K562 (cell line): ENCODE measurements around the gene RARS1. TPM values are rescaled to one million over a fixed set of nuclear protein-coding genes. Genes with fewer than 3 reads are reported as not detected.
A peak's percentile ranks its signal among the peaks of the same experiment; 100 is the strongest.

Experiments
- ATF1 ChIP-seq, 2 experiments: fragments of 450-650 bp in 1 of 2; IDR thresholded peaks; 2 replicates each; pipeline ENCODE4 v1.6.1; 2016; ENCODE audit warnings: missing compliant biosample characterization in 1 of 2, missing genetic modification characterization in 1 of 2
- BCL6 ChIP-seq: fragments of 250-450 bp; sonication (Bioruptor Pico); IDR thresholded peaks from 2 replicates; pipeline ENCODE4 v1.4.0; 2020
- C11orf30 ChIP-seq: fragments of 450-650 bp; IDR thresholded peaks from 2 replicates; pipeline ENCODE4 v1.6.1; 2016; ENCODE audit warnings: low read depth, mild to moderate bottlenecking
- CCAR2 ChIP-seq: fragments of 200-400 bp; formaldehyde crosslinking; IDR thresholded peaks from 2 replicates; pipeline ENCODE4 v1.6.1; 2017; ENCODE audit warnings: mild to moderate bottlenecking, low read depth, low read length
- ETV1 ChIP-seq: fragments of 450-650 bp; conservative IDR thresholded peaks from 2 replicates; pipeline ENCODE4 v1.6.1; 2016; ENCODE audit warnings: missing genetic modification characterization, control low read depth, low read depth, missing compliant biosample characterization
- ETV5 ChIP-seq: sonication (generic); formaldehyde crosslinking; IDR thresholded peaks from 2 replicates; pipeline ENCODE4 v1.4.0; 2020; ENCODE audit warnings: low read depth, mild to moderate bottlenecking, missing genetic modification reagents
- MEIS2 ChIP-seq: fragments of 450-650 bp; IDR thresholded peaks from 2 replicates; pipeline ENCODE4 v1.6.1; 2014; ENCODE audit warnings: mild to moderate bottlenecking; ENCODE audit not compliant: partially characterized antibody
- SMC3 ChIP-seq: conservative IDR thresholded peaks from 2 replicates; pipeline ENCODE4 v1.6.1; 2011; ENCODE audit warnings: low read depth, low read length, improper control_type of control experiment; ENCODE audit not compliant: insufficient read depth
- TOE1 ChIP-seq, 2 experiments: fragments of 450-650 bp in 1 of 2; sonication (generic) in 1 of 2; formaldehyde crosslinking in 1 of 2; IDR thresholded peaks; 2 replicates each; pipeline versions ENCODE4 v1.7.1 to v1.8.0; 2016 to 2022; ENCODE audit warnings: borderline replicate concordance in 2 of 2, mild to moderate bottlenecking in 2 of 2, antibody characterized with exemption in 1 of 2, inconsistent platforms in 1 of 2, low read depth in 1 of 2, missing genetic modification reagents in 1 of 2, moderate library complexity in 1 of 2
- ZNF263 ChIP-seq: sonication (generic); formaldehyde crosslinking; IDR thresholded peaks from 2 replicates; pipeline ENCODE4 v1.8.0; 2022; ENCODE audit warnings: mild to moderate bottlenecking, missing genetic modification reagents, borderline replicate concordance
- polyA plus RNA-seq, 8 experiments: library from polyadenylated mRNA; depleted of rRNA in 4 of 8; stranded (reverse) in 5 of 8; unstranded in 3 of 8; fragments of >200 nt; fragmentation: Nextera tagmentation in 2 of 8; fragmentation: Illumina TruSeq in 1 of 8; extraction: Ambion mirVana in 2 of 8; extraction: Trizol in 1 of 8; gene quantifications; 2 replicates each; pipeline versions ENCODE4 v1.2.1 to v1.2.3, GENCODE V29; 2011 to 2014; ENCODE audit warnings: inconsistent platforms in 1 of 8, missing spikeins in 1 of 8
- total RNA-seq, 7 experiments: library from RNA; depleted of rRNA in 6 of 7; stranded (reverse); fragments of >200 nt in 6 of 7; fragmentation: Illumina TruSeq in 2 of 7; extraction: Trizol in 2 of 7; gene quantifications; 2 replicates each; pipeline versions ENCODE4 v1.2.1 to v1.2.3, GENCODE V29; 2011 to 2021; ENCODE audit warnings: low replicate concordance in 1 of 7
- TF ChIP-seq, protein P1 (sequence below): sonication (generic); IDR thresholded peaks from 2 replicates; pipeline ENCODE4 v1.6.1; 2016
- TF ChIP-seq, protein P2 (sequence below): fragments of 250-450 bp; sonication (Bioruptor Pico); IDR thresholded peaks from 2 replicates; pipeline ENCODE4 v1.5.0; 2022; ENCODE audit warnings: mild to moderate bottlenecking
- TF ChIP-seq, protein P3 (sequence below): fragments of 450-650 bp; IDR thresholded peaks from 2 replicates; pipeline ENCODE4 v1.6.1; 2018; ENCODE audit warnings: mild to moderate bottlenecking, low read depth; ENCODE audit not compliant: partially characterized antibody
- TF ChIP-seq, protein P4 (sequence below): fragments of 450-650 bp; formaldehyde crosslinking; IDR thresholded peaks from 2 replicates; pipeline ENCODE4 v1.4.0; 2020; ENCODE audit warnings: mild to moderate bottlenecking, moderate library complexity
- TF ChIP-seq, protein P5 (sequence below), 2 experiments: IDR thresholded peaks; 2 replicates each; pipeline ENCODE4 v1.6.1; 2012; ENCODE audit warnings: improper control_type of control experiment in 2 of 2, low read depth in 2 of 2, low read length in 2 of 2, borderline replicate concordance in 1 of 2

RARS1 gene
- total and polyA plus RNA-seq, 9 of the 15 experiments (the other 6 are each of a cell fraction or from before 2014, with no cell fraction given), result 109 to 196 (median 139) TPM

DNA sequence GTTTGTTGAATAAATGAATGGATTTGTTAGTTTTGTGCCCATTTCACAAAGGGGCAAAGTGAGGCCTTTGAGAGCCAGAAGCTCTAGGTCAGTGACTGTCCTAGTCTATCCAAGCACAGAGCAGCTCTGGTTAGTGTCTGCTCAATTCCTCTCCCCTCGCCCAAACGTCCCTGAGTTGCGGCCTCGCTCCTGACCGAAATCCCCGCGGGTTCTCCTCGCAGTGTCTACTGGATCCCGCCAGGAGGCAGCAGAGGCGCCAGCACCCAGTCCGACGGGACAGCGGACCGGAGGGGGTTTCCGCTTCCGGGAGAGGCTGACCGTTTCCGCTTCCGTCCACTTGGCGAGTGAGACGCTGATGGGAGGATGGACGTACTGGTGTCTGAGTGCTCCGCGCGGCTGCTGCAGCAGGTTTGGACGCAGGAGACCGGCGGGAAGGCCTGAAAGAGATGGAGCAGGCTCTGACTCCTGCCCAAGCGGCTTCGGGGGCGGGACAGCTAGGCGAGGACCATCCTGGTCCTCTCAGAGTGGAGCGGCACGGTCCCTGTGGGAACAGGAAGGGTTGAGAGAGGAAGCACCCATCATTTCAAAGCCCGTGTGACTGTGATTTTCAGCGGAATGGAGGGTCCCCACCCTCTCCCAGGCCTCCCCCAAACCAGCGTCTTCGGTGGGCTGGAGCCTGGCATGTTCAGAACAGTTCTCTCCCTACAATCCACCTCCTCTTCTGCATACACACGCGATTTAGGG is at the start of gene RARS1 (continued):
- peak; percentile 50; the same call in 1 of the 2 replicates for TF ChIP-seq TOE1 (IDR thresholded peaks at IDR 0.05; ENCODE audit: borderline replicate concordance)
- TF ChIP-seq TOE1 (CRISPR knock-in tag; IDR thresholded peaks at IDR 0.05; ENCODE audit: borderline replicate concordance, low read depth), result no peak
- TF ChIP-seq MEIS2, result peak; percentile 56
- TF ChIP-seq ETV5, result peak; percentile 66; the same call in 1 of the 2 replicates
- TF ChIP-seq, protein P1, sequence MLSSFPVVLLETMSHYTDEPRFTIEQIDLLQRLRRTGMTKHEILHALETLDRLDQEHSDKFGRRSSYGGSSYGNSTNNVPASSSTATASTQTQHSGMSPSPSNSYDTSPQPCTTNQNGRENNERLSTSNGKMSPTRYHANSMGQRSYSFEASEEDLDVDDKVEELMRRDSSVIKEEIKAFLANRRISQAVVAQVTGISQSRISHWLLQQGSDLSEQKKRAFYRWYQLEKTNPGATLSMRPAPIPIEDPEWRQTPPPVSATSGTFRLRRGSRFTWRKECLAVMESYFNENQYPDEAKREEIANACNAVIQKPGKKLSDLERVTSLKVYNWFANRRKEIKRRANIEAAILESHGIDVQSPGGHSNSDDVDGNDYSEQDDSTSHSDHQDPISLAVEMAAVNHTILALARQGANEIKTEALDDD, result no peak
- peak; percentile 68; the same call in 1 of the 2 replicates for TF ChIP-seq SMC3
- TF ChIP-seq ETV1, result peak; percentile 34; the same call in 1 of the 2 replicates
- TF ChIP-seq, protein P2, sequence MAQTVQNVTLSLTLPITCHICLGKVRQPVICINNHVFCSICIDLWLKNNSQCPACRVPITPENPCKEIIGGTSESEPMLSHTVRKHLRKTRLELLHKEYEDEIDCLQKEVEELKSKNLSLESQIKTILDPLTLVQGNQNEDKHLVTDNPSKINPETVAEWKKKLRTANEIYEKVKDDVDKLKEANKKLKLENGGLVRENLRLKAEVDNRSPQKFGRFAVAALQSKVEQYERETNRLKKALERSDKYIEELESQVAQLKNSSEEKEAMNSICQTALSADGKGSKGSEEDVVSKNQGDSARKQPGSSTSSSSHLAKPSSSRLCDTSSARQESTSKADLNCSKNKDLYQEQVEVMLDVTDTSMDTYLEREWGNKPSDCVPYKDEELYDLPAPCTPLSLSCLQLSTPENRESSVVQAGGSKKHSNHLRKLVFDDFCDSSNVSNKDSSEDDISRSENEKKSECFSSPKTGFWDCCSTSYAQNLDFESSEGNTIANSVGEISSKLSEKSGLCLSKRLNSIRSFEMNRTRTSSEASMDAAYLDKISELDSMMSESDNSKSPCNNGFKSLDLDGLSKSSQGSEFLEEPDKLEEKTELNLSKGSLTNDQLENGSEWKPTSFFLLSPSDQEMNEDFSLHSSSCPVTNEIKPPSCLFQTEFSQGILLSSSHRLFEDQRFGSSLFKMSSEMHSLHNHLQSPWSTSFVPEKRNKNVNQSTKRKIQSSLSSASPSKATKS (CRISPR knock-in tag), result no peak
- no peak for TF ChIP-seq ATF1 (CRISPR knock-in tag; IDR thresholded peaks at IDR 0.05)
- peak; percentile 70 for TF ChIP-seq ATF1 (tag; IDR thresholded peaks at IDR 0.05)
- TF ChIP-seq, protein P3, sequence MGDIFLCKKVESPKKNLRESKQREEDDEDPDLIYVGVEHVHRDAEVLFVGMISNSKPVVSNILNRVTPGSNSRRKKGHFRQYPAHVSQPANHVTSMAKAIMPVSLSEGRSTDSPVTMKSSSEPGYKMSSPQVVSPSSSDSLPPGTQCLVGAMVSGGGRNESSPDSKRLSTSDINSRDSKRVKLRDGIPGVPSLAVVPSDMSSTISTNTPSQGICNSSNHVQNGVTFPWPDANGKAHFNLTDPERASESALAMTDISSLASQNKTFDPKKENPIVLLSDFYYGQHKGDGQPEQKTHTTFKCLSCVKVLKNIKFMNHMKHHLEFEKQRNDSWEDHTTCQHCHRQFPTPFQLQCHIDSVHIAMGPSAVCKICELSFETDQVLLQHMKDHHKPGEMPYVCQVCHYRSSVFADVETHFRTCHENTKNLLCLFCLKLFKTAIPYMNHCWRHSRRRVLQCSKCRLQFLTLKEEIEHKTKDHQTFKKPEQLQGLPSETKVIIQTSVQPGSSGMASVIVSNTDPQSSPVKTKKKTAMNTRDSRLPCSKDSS, result no peak
- TF ChIP-seq, protein P4, sequence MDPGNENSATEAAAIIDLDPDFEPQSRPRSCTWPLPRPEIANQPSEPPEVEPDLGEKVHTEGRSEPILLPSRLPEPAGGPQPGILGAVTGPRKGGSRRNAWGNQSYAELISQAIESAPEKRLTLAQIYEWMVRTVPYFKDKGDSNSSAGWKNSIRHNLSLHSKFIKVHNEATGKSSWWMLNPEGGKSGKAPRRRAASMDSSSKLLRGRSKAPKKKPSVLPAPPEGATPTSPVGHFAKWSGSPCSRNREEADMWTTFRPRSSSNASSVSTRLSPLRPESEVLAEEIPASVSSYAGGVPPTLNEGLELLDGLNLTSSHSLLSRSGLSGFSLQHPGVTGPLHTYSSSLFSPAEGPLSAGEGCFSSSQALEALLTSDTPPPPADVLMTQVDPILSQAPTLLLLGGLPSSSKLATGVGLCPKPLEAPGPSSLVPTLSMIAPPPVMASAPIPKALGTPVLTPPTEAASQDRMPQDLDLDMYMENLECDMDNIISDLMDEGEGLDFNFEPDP (CRISPR knock-in tag), result no peak
- peak; percentile 79 for TF ChIP-seq ZNF263 (CRISPR knock-in tag)
- no peak for TF ChIP-seq BCL6 (CRISPR knock-in tag)
- no peak for TF ChIP-seq CCAR2
- TF ChIP-seq C11orf30, result peak; percentile 93
- TF ChIP-seq, protein P5, sequence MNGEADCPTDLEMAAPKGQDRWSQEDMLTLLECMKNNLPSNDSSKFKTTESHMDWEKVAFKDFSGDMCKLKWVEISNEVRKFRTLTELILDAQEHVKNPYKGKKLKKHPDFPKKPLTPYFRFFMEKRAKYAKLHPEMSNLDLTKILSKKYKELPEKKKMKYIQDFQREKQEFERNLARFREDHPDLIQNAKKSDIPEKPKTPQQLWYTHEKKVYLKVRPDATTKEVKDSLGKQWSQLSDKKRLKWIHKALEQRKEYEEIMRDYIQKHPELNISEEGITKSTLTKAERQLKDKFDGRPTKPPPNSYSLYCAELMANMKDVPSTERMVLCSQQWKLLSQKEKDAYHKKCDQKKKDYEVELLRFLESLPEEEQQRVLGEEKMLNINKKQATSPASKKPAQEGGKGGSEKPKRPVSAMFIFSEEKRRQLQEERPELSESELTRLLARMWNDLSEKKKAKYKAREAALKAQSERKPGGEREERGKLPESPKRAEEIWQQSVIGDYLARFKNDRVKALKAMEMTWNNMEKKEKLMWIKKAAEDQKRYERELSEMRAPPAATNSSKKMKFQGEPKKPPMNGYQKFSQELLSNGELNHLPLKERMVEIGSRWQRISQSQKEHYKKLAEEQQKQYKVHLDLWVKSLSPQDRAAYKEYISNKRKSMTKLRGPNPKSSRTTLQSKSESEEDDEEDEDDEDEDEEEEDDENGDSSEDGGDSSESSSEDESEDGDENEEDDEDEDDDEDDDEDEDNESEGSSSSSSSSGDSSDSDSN (IDR thresholded peaks at IDR 0.05; ENCODE audit: borderline replicate concordance in 1 of 2, low read depth in 2 of 2, low read length in 2 of 2), result 0 out of 4 replicates have a peak, but pooled peaks of 1 of the 2 experiments have one; percentile 43
